GM11168 (cell line): ENCODE results near the gene SOWAHC.
"Not testable (repeated sequence)": the region's sequence is repeated elsewhere in the genome, so short reads cannot be mapped to it uniquely, and the experiment has no call there.

Source experiments
- in situ Hi-C: fragments of 300-500 bp; cut with MboI; formaldehyde crosslinking; loops from one replicate; pipeline ENCODE4 v1.12.0; 2022; ENCODE audit warnings: low sequenced_read_pairs; ENCODE audit not compliant: unreplicated experiment

Gene SOWAHC

GRCh38 chr2:109613922-109614714 lies at the start of gene SOWAHC, which contains the start of gene SEPTIN10:
TSS of gene SOWAHC (plus strand) at chr2:109614364. CDS start at chr2:109614490, 126 bp downstream.
TSS of gene SEPTIN10 (minus strand) at chr2:109613966. CDS start at chr2:109613827, 139 bp downstream.
- in situ Hi-C loops = no loop called here

GRCh38 chr2:109575373-109575772 lies 38.8 kb upstream of the SOWAHC start:
- in situ Hi-C loops = no loop called here

GRCh38 chr2:109577630-109578029 lies 36.5 kb upstream of the SOWAHC start:
- in situ Hi-C loops = not testable (repeated sequence)

- in situ Hi-C loops = no loop called here
Observed at GRCh38 chr2:109582928-109583895, 31.0 kb upstream of the SOWAHC start.

DNA sequence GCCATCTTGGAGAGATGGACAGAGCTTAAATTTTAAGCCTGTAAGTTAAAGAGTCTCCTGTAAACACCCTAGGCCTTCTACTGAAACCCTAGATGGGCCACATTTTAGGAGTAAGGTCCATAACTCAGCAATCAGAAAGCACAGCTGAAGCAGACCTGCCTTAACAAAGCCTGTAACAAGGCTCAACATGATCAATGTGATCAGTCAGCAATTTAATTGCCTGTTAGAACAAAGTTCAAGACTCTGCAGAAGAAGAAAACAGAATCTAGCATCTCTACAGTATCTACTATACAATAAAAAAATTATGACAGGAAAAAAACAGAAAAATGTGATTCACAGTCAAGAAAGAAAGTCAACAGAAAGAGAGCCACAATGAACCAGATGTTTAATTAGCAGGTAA lies 27.5 kb upstream of the SOWAHC start:
- in situ Hi-C loops = no loop called here

DNA sequence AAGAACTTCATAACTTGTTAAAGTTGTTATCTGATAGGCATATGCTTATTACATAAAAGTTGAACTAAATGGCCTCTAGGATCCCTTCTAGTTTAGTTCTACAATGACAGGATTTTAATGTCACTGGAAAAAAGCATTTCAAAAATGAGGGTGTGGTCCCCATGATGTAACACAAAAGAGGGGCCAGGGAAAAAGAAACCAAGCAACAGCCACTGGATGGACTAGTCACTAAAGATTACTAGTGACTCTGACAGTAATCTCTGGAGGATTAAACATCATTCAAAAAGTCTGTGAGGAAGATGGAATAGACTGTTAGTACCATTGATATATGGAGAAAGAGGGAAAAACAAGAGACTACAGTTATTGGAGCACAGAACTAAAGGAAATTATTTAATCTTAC lies 23.0 kb upstream of the SOWAHC start:
- in situ Hi-C loops = no loop called here

DNA sequence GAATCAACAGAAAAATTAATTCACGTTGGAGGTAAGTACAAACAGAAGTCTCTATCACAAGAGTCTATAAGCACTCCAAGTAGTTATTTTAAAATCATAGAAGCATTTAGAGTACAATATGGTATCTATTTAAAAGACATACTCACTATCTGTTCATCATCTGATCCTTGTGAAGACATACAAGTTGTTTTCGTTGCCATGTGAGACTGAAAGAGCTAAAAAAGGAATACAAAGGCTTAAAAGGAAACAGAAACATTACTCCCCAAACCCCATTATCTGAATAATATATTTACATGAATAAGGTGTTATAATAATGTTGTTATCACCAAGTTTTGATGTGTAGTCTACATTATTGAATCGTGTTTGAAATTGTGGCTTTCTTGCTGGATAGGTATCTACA lies 21.3 kb upstream of the SOWAHC start:
- in situ Hi-C loops = no loop called here

DNA sequence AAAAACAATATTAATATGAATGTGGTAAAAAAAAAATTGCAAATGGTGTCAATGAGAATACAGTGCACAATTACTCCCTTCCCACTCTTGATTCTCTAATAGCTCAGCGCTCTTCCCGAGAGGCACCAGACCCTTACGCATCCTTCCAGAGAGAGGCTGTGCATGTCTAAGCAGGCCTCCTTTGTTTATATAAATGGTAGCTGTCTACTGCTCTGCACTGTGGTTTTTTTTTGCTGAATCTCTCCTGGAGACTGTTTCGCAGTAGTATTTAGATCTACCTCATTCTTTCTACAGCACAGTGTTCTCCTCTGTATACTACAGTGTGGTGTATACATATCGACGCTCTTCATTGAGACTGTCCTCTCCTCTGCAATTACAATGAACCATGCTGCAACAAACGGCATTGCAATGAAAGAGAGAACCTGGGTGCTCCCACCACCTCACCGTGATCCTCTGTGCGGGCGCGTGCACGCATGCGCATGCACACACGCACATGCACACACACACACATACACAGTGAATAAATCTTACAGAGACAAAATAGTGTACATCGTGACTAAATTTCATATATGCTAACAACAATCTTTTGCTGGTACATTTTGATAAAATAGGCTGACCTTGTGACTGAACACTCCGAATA lies 19.8 kb upstream of the SOWAHC start:
- in situ Hi-C loops = no loop called here

DNA sequence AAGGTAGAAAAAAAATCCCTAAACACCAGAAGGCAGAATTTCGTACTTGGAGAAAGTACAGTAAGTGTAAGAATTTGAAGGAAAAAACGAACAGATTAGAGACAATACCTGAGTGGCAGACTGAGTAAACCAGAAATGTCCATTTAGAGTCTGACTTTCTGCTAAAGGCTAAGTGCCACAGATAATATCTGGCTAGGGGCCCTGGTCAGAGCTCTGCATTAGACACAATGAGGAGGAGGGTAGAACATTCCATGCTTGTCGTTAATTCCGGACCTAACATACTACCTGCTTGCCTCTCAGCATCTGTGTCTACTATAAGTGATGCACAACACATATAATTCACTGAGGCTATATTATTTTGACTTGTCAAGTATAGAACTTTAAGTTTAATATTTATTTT lies 18.5 kb upstream of the SOWAHC start:
- in situ Hi-C loops = no loop called here

- in situ Hi-C loops = no loop called here
Observed at GRCh38 chr2:109597283-109597682, 16.9 kb upstream of the SOWAHC start.

DNA sequence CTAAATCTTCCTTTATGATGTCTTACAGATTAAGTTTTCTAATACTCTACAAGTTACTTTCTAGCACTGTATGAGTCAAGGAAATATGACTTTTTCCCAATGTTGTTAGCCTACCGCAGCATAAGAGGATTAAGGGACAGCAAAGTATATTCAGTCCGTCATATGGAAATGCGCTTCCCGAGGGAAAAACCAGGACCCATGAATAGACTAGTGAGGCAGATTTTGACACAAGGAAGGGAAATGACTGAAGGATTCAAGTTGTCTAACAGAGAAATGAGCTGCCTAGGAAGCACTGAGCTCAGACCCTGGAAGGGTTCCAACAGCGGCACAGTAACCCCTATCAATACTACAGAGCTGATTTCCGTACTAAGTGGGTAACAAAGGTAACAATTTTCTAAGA lies 12.4 kb upstream of the SOWAHC start:
- in situ Hi-C loops = no loop called here

- in situ Hi-C loops = no loop called here
Observed at GRCh38 chr2:109602617-109603188, 11.5 kb upstream of the SOWAHC start.

GRCh38 chr2:109604597-109604996 lies 9.6 kb upstream of the SOWAHC start:
- in situ Hi-C loops = no loop called here

DNA sequence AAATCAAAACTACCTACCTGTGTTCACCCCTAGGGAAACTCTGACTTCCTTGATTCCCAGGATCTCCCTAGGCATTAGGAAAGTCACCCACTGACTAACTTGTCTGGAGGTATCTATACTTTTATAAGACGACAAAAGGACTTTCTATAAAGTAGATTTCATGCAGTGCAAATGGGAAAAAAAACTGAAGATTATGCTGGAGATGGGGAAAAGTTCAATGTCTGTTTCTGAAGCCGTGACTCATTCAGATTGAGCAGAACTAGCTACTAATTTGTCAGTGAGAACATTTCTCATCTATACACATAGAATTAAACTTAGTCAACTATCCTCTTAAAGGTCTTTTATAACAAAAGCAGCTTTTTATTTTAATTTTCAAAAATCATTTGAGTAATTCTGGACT lies 6.4 kb upstream of the SOWAHC start:
- in situ Hi-C loops = no loop called here

GRCh38 chr2:109609352-109610024 lies 4.7 kb upstream of the SOWAHC start:
- in situ Hi-C loops = no loop called here

DNA sequence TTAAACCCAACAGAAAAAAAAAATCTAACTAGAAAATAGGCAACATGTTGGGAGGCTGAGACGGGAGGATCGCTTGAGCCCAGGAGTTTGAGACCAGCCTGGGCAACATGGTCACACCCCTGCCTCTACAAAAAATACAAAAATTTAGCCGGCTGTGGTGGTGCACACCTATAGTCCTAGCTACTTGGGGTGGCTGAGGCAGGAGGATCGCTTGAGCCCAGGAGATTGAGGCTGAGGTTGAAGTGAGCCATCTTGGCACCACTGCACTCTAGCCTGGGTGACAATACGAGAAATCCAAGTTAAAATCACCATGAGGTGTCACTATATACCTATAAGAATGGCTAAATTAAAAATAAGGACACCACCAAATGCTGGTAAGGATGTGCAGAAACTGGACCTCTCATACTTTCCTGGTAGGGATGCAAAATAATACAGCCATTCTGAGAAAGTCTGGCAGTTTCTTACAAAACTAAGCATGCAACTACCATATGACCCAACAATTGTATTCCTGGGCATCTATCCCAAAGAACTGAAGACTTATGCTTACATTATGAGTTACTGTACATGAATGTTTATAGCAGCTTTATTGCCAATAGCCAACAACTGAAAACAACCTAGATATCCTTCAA lies 2.6 kb upstream of the SOWAHC start:
- in situ Hi-C loops = no loop called here

DNA sequence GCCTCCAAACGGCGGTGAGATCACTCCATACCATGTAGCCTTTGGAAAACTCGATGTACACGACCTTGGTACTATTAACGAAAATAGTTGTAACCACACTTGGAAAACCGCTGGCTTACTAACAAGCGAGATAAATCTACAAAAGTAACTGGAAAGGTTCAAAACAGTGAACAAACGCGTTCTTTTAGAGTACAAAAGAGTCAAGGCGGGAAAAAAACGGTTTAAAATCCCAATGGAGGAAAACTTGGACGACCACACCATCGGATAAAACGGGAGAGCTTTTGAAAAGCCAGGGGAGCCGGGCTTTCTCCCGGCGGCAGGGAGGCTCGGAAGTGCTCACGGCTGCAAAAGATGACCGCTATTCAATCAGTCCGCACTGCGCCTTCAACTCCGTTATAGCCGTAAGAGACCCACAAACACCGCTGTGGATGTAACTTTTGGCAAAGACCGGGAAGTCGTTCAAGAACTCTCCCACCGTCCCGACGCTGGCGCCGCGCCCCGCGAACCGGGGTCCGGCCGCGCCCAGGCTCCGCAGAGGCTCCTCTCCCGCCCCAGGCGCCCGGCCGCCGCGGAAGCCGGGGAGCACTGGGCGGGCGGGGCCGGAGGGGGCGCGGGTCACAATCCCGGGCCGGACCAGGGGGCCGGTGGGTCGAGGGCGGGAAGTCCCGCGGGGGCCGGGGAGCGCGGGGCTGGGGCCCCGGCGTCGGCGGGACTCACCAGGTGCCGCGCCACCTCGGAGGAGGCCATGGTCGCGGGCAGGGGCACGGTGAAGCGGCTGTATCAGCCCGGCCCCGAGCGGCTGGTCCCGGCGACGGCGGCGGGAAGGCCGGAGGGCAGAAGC lies 863 bp upstream of the SOWAHC start:
- in situ Hi-C loops = no loop called here
